Ishikawa (cell line): ENCODE results near the gene MS4A15.

Experiments used
- CREB1 ChIP-seq: IDR thresholded peaks from 2 replicates; pipeline ENCODE4 v1.6.1; 2012; ENCODE audit warnings: low read depth
- EP300 ChIP-seq: IDR thresholded peaks from 2 replicates; pipeline ENCODE4 v1.6.1; 2012; ENCODE audit warnings: borderline replicate concordance
- FOXM1 ChIP-seq: IDR thresholded peaks from 2 replicates; pipeline ENCODE4 v1.6.1; 2012; ENCODE audit warnings: low read depth, borderline replicate concordance
- MAX ChIP-seq: IDR thresholded peaks from 2 replicates; pipeline ENCODE4 v1.6.1; 2012
- RAD21 ChIP-seq: IDR thresholded peaks from 2 replicates; pipeline ENCODE4 v1.6.1; 2012; ENCODE audit warnings: low read depth
- REST ChIP-seq: IDR thresholded peaks from 2 replicates; pipeline ENCODE4 v1.6.1; 2012; ENCODE audit warnings: low read depth, mild to moderate bottlenecking
- TAF1 ChIP-seq: IDR thresholded peaks from 2 replicates; pipeline ENCODE4 v1.6.1; 2012; ENCODE audit warnings: low read depth, mild to moderate bottlenecking
- TCF12 ChIP-seq: IDR thresholded peaks from 2 replicates; pipeline ENCODE4 v1.6.1; 2012; ENCODE audit warnings: low read depth
- TEAD4 ChIP-seq: IDR thresholded peaks from 2 replicates; pipeline ENCODE4 v1.6.1; 2012
- USF1 ChIP-seq: IDR thresholded peaks from 2 replicates; pipeline ENCODE4 v1.6.1; 2012
- ZBTB7A ChIP-seq: IDR thresholded peaks from 2 replicates; pipeline ENCODE4 v1.6.1; 2012; ENCODE audit warnings: low read depth

- TF ChIP-seq USF1 = no peak
- TF ChIP-seq ZBTB7A = no peak
- no peak for TF ChIP-seq CREB1
- TF ChIP-seq TEAD4 = no peak
- TF ChIP-seq MAX = no peak
- no peak for TF ChIP-seq REST
- TF ChIP-seq TCF12 = no peak
- no peak for TF ChIP-seq EP300
- TF ChIP-seq TAF1 = no peak
- TF ChIP-seq RAD21 = no peak
- no peak for TF ChIP-seq FOXM1
These were observed 22.4 kb upstream of the MS4A15 start for GRCh38 chr11:60734279-60734678.
